ENCODE data around the gene KCNJ15. TPM values are rescaled to one million over a fixed set of nuclear protein-coding genes. Genes with fewer than 3 reads are reported as not detected.

KCNJ15 gene
- total RNA-seq, 1 donor from 2014 or later = 2.2 TPM

GRCh38 chr21:38268864-38269575 is 12.2 kb downstream of the KCNJ15 start:
- Mint-ChIP-seq H3K4me1 (ENCODE audit: low read depth, unreplicated experiment) (peaks cover 37% of the 10 kb centered on the region), H3K4me3 (ENCODE audit: unreplicated experiment) (no peak overlapping the region), H3K27me3 (ENCODE audit: low read depth, unreplicated experiment) (peaks cover 1% of the 10 kb centered on the region), H3K9me3 (ENCODE audit: unreplicated experiment) (peaks cover 6% of the 10 kb centered on the region), H3K27ac (ENCODE audit: unreplicated experiment) (peak overlapping the region; percentile 64), H3K36me3 (ENCODE audit: low read depth, unreplicated experiment) (no peaks in the 10 kb centered on the region)
- Histone ChIP-seq H3K4me3 (ENCODE audit: insufficient read depth, low read depth, low read length) (no peak overlapping the region), H3K36me3 (ENCODE audit: insufficient read depth, low read length) (no peaks in the 10 kb centered on the region), H3K27ac (ENCODE audit: low read depth, low read length) (no peak overlapping the region), H3K9me3 (ENCODE audit: insufficient read depth, low read depth, low read length) (no peaks in the 10 kb centered on the region), H3K9ac (ENCODE audit: low read length) (no peak overlapping the region), H3K4me2 (ENCODE audit: low read length) (no peak overlapping the region), H3K4me1 (ENCODE audit: insufficient read depth, low read length) (peaks cover 10% of the 10 kb centered on the region), H3K79me2 (ENCODE audit: insufficient read depth, low read length) (no peaks in the 10 kb centered on the region), H4K20me1 (ENCODE audit: insufficient read depth, low read length) (no peaks in the 10 kb centered on the region), H3K27me3 (ENCODE audit: insufficient read depth, low read length) (no peaks in the 10 kb centered on the region), H2AFZ (ENCODE audit: low read depth, low read length) (no peak overlapping the region)
- no peak for FAIRE-seq
- no peak for DNase-seq (ENCODE audit: low read depth)
- TF ChIP-seq EZH2 (IDR thresholded peaks at IDR 0.05; ENCODE audit: insufficient read depth, low read length) = no peak
- TF ChIP-seq CTCF (IDR thresholded peaks at IDR 0.05; ENCODE audit: insufficient read depth, low read depth, low read length) = no peak

- Mint-ChIP-seq H3K27me3 (ENCODE audit: low read depth, unreplicated experiment) (peaks cover 1% of the 10 kb centered on the region), H3K4me1 (ENCODE audit: low read depth, unreplicated experiment) (peaks cover 37% of the 10 kb centered on the region), H3K27ac (ENCODE audit: unreplicated experiment) (peak overlapping the region; percentile 50), H3K9me3 (ENCODE audit: unreplicated experiment) (peaks cover 10% of the 10 kb centered on the region), H3K36me3 (ENCODE audit: low read depth, unreplicated experiment) (no peaks in the 10 kb centered on the region), H3K4me3 (ENCODE audit: unreplicated experiment) (no peak overlapping the region)
- Histone ChIP-seq H2AFZ (ENCODE audit: low read depth, low read length) (no peak overlapping the region), H3K9me3 (ENCODE audit: insufficient read depth, low read depth, low read length) (no peaks in the 10 kb centered on the region), H3K4me1 (ENCODE audit: insufficient read depth, low read length) (peaks cover 10% of the 10 kb centered on the region), H3K4me2 (ENCODE audit: low read length) (no peak overlapping the region), H3K27me3 (ENCODE audit: insufficient read depth, low read length) (no peaks in the 10 kb centered on the region), H4K20me1 (ENCODE audit: insufficient read depth, low read length) (no peaks in the 10 kb centered on the region), H3K36me3 (ENCODE audit: insufficient read depth, low read length) (no peaks in the 10 kb centered on the region), H3K4me3 (ENCODE audit: insufficient read depth, low read depth, low read length) (no peak overlapping the region), H3K27ac (ENCODE audit: low read depth, low read length) (no peak overlapping the region), H3K79me2 (ENCODE audit: insufficient read depth, low read length) (no peaks in the 10 kb centered on the region), H3K9ac (ENCODE audit: low read length) (no peak overlapping the region)
- DNase-seq (ENCODE audit: low read depth) (no peak), FAIRE-seq (no peak)
- TF ChIP-seq CTCF (IDR thresholded peaks at IDR 0.05; ENCODE audit: insufficient read depth, low read depth, low read length) (no peak), EZH2 (IDR thresholded peaks at IDR 0.05; ENCODE audit: insufficient read depth, low read length) (no peak)
Observed at GRCh38 chr21:38269576-38269936, 12.8 kb downstream of the KCNJ15 start.

GRCh38 chr21:38272215-38272614 is 15.4 kb downstream of the KCNJ15 start:
- H3K4me3 Mint-ChIP-seq (ENCODE audit: unreplicated experiment) = no peak overlapping the region
- no peaks in the 10 kb centered on the region for H3K36me3 ChIP-seq (ENCODE audit: insufficient read depth, low read length)
- no peak overlapping the region for H3K27ac Mint-ChIP-seq (ENCODE audit: unreplicated experiment)
- no peak overlapping the region for H3K4me3 ChIP-seq (ENCODE audit: insufficient read depth, low read depth, low read length)
- H3K9me3 Mint-ChIP-seq (ENCODE audit: unreplicated experiment) = peaks cover 8% of the 10 kb centered on the region
- H4K20me1 ChIP-seq (ENCODE audit: insufficient read depth, low read length) = no peaks in the 10 kb centered on the region
- H3K27me3 ChIP-seq (ENCODE audit: insufficient read depth, low read length) = no peaks in the 10 kb centered on the region
- DNase-seq (ENCODE audit: low read depth) = no peak
- no peaks in the 10 kb centered on the region for H3K79me2 ChIP-seq (ENCODE audit: insufficient read depth, low read length)
- no peak overlapping the region for H3K9ac ChIP-seq (ENCODE audit: low read length)
- no peaks in the 10 kb centered on the region for H3K36me3 Mint-ChIP-seq (ENCODE audit: low read depth, unreplicated experiment)
- TF ChIP-seq CTCF (IDR thresholded peaks at IDR 0.05; ENCODE audit: insufficient read depth, low read depth, low read length) (no peak), EZH2 (IDR thresholded peaks at IDR 0.05; ENCODE audit: insufficient read depth, low read length) (no peak)
- peaks cover 31% of the 10 kb centered on the region for H3K4me1 Mint-ChIP-seq (ENCODE audit: low read depth, unreplicated experiment)
- peaks cover 6% of the 10 kb centered on the region for H3K4me1 ChIP-seq (ENCODE audit: insufficient read depth, low read length)
- no peak overlapping the region for H3K4me2 ChIP-seq (ENCODE audit: low read length)
- FAIRE-seq = no peak
- H2AFZ ChIP-seq (ENCODE audit: low read depth, low read length) = no peak overlapping the region
- no peak overlapping the region for H3K27ac ChIP-seq (ENCODE audit: low read depth, low read length)
- no peaks in the 10 kb centered on the region for H3K27me3 Mint-ChIP-seq (ENCODE audit: low read depth, unreplicated experiment)
- no peaks in the 10 kb centered on the region for H3K9me3 ChIP-seq (ENCODE audit: insufficient read depth, low read depth, low read length)

All from astrocyte (in vitro differentiated cells and primary cell).